Stimulated activated CD8-positive, alpha-beta memory T cell treated with anti-CD3 and anti-CD28 coated beads, Interleukin-4, amount 100 ng/mL, for 24 hours (primary cell): ENCODE data around the gene SIN3B.

Experiments
- DNase-seq: peaks from one replicate; pipeline ENCODE4 v3.0.0-alpha.2; 2020; ENCODE audit warnings: low read depth

The SIN3B gene

GRCh38 chr19:16911046-16911445, 81.8 kb downstream of the SIN3B start:
- DNase-seq = no peak

- no peak for DNase-seq
Measured at GRCh38 chr19:16912780-16913179, 83.6 kb downstream of the SIN3B start.

GRCh38 chr19:16914421-16914820, 85.2 kb downstream of the SIN3B start:
- no peak for DNase-seq

- no peak for DNase-seq
Measured at GRCh38 chr19:16915135-16915534, 85.9 kb downstream of the SIN3B start.

- no peak for DNase-seq
Measured at GRCh38 chr19:16915734-16916133, 86.5 kb downstream of the SIN3B start.

- DNase-seq = no peak
Measured at GRCh38 chr19:16917401-16917800, 88.2 kb downstream of the SIN3B start.

- DNase-seq = no peak
Measured at GRCh38 chr19:16919496-16919895, 90.3 kb downstream of the SIN3B start.

- DNase-seq = no peak
Measured at GRCh38 chr19:16920816-16921529, 91.8 kb downstream of the SIN3B start.

- DNase-seq = no peak
Measured at GRCh38 chr19:16921766-16922591, 92.8 kb downstream of the SIN3B start.

- DNase-seq = no peak
Measured at GRCh38 chr19:16922592-16922934, 93.4 kb downstream of the SIN3B start.

- no peak for DNase-seq
Measured at GRCh38 chr19:16922949-16923348, 93.8 kb downstream of the SIN3B start.

GRCh38 chr19:16927883-16928282, 98.7 kb downstream of the SIN3B start:
- DNase-seq = no peak

- no peak for DNase-seq
Measured at GRCh38 chr19:16928351-16928750, 99.2 kb downstream of the SIN3B start.

GRCh38 chr19:16928916-16929315, 99.7 kb downstream of the SIN3B start:
- no peak for DNase-seq
